NCI-H69 (cell line): Measurements from ENCODE around the gene SCAP.
"Not testable (repeated sequence)": the region's sequence is repeated elsewhere in the genome, so short reads cannot be mapped to it uniquely, and the experiment has no call there.

Experiments
- DNase-seq: peaks from one replicate; lab custom pipeline; 2025; lab: John Stamatoyannopoulos, UW

SCAP gene

DNA sequence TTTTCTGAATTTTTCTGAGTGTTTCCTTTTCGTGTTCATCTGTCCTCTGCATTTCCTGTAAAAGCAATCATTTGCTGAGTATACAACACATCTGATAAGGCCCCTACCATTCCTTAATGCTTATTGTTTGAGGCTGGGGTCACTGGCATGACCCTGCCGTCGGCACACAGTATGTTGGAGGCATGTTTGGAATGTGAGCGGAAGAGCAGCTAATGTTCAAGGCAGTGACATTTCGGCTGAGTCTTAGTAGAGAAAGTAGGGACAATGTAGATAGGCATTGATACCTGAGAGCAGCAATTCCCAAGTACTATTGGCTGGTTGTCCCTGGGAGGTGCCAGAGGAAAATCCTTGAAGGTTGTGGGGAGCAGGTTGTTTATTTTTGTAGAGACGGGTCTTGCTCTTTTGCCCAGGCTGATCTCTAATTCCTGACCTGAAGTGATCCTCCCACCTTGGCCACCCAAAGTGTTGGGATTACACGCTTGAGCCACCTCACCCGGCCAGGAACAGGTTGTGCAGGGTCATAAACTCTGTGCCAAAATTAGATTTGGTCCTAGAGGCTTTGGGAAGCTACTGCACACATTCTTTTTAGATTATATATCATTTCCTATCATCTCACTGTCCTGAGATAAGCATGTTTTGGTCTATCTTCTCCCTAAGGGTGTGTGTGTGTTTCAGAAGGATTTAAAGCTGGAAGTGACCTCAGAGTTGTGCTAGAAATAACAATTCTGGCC is 81.4 kb downstream of the SCAP start:
- DNase-seq, result peak; percentile 3

GRCh38 chr3:47392933-47393332 is 82.8 kb downstream of the SCAP start:
- DNase-seq, result no peak

- DNase-seq, result no peak
These were observed 89.9 kb downstream of the SCAP start for GRCh38 chr3:47385796-47386195.

DNA sequence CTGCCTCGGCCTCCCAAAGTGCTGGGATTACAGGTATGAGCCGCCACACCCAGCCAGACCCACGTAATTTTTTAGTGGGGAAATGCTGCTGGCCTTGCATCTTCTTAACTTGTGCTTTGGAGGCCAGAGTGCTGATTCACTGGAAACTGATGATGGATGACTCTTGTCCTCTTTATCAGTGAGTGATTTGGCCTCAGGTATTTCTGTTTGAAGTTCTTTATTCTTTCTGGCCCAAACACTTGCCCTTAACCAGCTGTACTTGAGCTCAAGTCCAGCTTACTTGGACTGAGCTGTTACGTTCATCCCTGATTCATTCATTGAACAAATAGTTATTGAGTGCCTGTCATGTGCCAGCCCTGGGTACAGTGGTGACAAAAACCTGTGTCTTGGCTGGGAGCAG is 90.7 kb downstream of the SCAP start:
- no peak for DNase-seq

- no peak for DNase-seq
These were observed 91.3 kb downstream of the SCAP start for GRCh38 chr3:47384425-47384824.

DNA sequence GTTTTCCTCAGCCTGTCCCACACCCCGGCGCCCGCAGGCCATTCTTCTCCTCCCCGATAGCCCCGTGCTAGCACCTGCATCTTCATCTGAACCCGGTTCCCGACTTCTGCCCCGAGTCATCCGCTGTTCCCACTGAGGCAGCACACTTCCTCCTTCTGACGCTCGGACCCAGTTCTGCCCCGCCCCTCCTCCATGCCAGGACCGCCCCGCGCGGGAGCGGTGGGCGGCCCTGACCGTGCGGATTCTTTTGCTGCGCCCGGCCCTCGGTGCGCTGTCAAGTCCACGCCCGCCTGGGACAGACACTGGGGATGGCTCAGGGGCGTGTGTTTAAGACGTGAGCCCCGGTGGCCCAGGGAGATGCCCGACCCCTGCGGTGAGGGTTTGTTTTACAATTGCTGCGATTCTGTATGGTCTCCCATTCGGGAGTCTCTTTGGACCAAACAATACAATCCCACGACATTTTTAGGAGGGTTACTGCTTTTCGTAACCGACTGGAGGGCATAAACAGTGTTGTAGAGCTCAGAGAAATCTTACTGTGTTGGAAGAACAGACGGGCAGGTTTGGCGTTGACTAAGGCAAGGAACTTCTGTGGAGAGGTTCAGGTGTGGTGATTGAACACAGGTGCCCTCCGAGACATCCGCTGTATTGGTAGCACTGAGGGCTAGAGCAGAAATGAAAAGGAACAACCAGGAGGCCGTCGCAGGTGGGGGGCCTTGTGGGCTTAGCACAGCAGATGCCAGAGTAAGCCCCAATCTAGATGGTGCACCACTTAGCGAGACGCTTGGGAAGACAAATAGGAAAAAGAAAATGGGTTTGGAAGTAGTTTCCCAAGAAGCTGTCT is 94.2 kb downstream of the SCAP start:
- peak; percentile 79 for DNase-seq

DNA sequence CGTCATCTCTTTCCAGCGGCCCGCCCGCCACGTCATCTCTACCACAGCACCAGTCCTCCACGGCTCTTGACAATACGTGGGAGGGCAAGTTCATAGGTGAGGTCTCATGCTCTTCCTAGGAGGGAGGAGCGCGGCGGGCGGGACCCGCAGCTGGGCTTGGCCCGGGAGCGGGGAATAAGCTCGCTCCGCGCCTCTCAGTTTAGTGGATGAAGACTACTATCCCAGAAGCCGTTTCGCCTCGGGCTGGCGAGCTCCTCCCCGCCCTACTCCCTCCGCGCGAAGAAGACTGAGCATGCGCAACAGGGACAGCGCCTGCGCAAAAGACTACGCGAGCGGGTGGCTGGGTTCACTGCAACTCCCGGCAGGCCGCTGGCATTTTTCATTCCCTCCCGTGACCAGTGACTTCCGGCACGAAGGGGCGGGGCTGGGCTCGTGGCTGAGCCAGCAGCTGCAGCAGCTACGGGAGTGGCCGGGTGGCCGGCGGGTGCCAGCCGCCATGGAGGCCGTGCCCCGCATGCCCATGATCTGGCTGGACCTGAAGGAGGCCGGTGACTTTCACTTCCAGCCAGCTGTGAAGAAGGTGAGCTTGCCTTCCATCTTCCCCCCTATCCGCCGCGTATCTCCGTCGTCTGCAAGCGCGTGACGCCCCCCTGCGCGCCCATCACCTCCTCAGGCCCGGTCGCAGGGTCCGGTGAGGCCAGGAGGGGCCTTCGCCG is 95.0 kb downstream of the SCAP start, which contains the start of gene PTPN23:
TSS of gene PTPN23 (plus strand) at position 421 of the 716 bp plus-strand sequence. CDS start at position 497, 76 bp downstream.
- DNase-seq, result peak; percentile 96

- no peak for DNase-seq
These were observed 95.6 kb downstream of the SCAP start for GRCh38 chr3:47380026-47380600.

DNA sequence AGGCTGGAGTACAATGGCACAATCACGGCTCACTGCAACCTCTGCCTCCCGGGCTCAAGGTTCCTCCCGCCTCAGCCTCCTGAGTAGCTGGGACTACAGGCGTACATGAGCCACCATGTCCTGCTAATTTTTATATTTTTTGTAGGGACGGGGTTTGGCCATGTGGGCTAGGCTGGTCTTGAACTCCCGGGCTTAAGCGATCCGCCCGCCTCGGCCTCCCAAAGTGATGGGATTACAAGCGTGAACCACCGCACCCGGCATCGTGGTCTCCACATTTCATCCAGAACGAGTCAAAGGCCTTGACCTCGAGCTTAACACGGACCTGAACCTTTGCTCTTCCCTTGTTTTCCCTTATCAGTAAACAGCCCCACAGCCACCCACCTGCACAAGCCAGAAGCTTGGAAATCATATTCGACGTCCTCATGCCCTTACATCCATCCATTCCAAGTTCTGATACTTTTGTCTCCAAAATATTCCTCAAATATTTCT is 96.3 kb downstream of the SCAP start:
- DNase-seq, result no peak

GRCh38 chr3:47378869-47379268 is 96.9 kb downstream of the SCAP start:
- DNase-seq, result no peak

DNA sequence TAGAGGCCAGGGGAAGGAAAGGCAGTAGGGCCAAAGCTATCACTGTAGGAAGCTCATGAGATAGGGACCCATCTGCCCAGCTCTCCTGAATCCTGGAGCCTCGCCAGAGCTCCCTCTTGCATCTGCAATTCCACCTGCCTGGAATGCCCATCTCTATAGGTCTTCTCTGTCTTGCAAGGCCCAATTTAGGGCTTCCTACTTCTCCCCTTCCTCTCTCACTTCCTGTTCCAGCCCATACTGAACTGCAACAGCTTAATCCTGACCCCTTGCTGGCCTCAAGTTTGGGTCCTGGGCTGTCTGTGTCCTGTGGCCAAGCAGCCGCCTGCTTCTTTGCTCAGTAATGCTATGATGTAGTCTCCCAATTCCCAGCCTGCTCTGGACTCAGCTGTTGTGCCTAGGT is 98.6 kb downstream of the SCAP start:
- no peak for DNase-seq

GRCh38 chr3:47376393-47376792 is 99.3 kb downstream of the SCAP start:
- DNase-seq, result no peak

GRCh38 chr3:47374587-47374986 is 101.2 kb downstream of the SCAP start:
- no peak for DNase-seq

GRCh38 chr3:47370887-47371697 is 104.6 kb downstream of the SCAP start:
- DNase-seq, result no peak

DNA sequence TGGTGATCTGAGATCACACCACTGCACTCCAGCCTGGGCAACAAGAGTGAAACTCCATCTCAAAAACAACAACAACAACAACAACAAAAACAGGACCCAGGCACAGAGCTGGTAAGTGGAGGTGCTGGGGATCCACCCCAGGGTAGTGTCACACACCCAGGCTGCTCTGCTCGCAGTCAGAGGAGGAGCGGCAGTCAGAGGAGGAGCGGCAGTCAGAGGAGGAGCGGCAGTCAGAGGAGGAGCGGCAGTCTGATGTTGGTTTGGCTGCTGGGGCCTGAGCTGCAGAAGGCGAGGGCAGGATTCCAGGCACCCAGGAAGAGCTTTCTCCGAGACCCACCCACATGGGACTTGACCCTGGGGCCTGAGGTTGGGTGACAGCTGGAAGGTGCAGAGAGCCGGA is 105.7 kb downstream of the SCAP start:
- not testable (repeated sequence) for DNase-seq

DNA sequence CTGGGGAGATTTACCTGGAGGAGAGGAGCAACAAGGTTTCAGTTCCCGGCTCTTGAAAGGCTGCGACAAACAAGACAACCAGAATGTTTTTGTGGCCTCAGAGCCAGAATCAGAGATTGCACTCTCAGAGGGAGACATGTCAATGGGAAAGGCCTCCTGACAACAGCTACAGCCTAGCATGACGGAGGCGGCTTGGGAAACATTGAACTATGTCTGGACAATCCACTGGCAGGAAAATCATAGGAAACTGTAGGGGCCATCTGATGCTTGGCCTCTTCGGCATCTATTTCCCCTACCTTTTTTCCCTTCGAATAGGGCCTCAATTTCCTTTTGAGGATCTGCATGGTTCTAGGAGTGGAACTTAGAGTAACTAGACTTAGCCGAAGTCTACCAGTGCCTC is 108.1 kb downstream of the SCAP start:
- no peak for DNase-seq

- no peak for DNase-seq
These were observed 108.9 kb downstream of the SCAP start for GRCh38 chr3:47366833-47367232.

- no peak for DNase-seq
These were observed 110.3 kb downstream of the SCAP start for GRCh38 chr3:47365213-47366153.
